HEK293T (cell line): ENCODE data around the gene NBAS.
A peak's percentile ranks its signal among the peaks of the same experiment; 100 is the strongest.

Experiments used
- CTCF ChIA-PET: fragments of 350-600 bp; formaldehyde crosslinking; extraction: SDS; loops from one replicate; lab custom pipeline; 2021; ENCODE audit warnings: antibody characterized with exemption, inconsistent platforms; lab: Yijun Ruan, JAX
- POLR2A ChIA-PET: fragments of 350-600 bp; formaldehyde crosslinking; extraction: SDS; loops from one replicate; lab custom pipeline; 2020; ENCODE audit warnings: antibody characterized with exemption, inconsistent platforms; lab: Yijun Ruan, JAX
- DNase-seq: peaks from one replicate; pipeline ENCODE4 v3.0.0; 2012; ENCODE audit warnings: mixed read lengths; ENCODE audit errors: extremely low spot score
- ARNT ChIP-seq: fragments of 450-650 bp; IDR thresholded peaks from 2 replicates; pipeline ENCODE4 v1.6.1; 2017; ENCODE audit warnings: mild to moderate bottlenecking
- BHLHE40 ChIP-seq: fragments of 450-650 bp; IDR thresholded peaks from 2 replicates; pipeline ENCODE4 v1.6.1; 2016; ENCODE audit warnings: mild to moderate bottlenecking, moderate library complexity, borderline replicate concordance
- CTBP1 ChIP-seq: fragments of 450-650 bp; IDR thresholded peaks from 2 replicates; pipeline ENCODE4 v1.6.1; 2016; ENCODE audit warnings: borderline replicate concordance
- ELF4 ChIP-seq: fragments of 450-650 bp; IDR thresholded peaks from 2 replicates; pipeline ENCODE4 v1.6.1; 2017; ENCODE audit warnings: antibody characterized with exemption
- FOXA1 ChIP-seq: fragments of 450-650 bp; IDR thresholded peaks from 2 replicates; pipeline ENCODE4 v1.6.1; 2016; ENCODE audit warnings: mild to moderate bottlenecking
- FOXK2 ChIP-seq: fragments of 450-650 bp; IDR thresholded peaks from 2 replicates; pipeline ENCODE4 v1.6.1; 2016; ENCODE audit warnings: mild to moderate bottlenecking
- FOXM1 ChIP-seq: fragments of 450-650 bp; IDR thresholded peaks from 2 replicates; pipeline ENCODE4 v1.6.1; 2017; ENCODE audit warnings: mild to moderate bottlenecking, borderline replicate concordance
- HDGF ChIP-seq: fragments of 450-650 bp; IDR thresholded peaks from 2 replicates; pipeline ENCODE4 v1.6.1; 2017; ENCODE audit warnings: antibody characterized with exemption, borderline replicate concordance
- L3MBTL2 ChIP-seq: fragments of 450-650 bp; conservative IDR thresholded peaks from 2 replicates; pipeline ENCODE4 v1.6.1; 2016; ENCODE audit warnings: mild to moderate bottlenecking
- LEF1 ChIP-seq: fragments of 450-650 bp; IDR thresholded peaks from 2 replicates; pipeline ENCODE4 v1.6.1; 2017; ENCODE audit warnings: mild to moderate bottlenecking, borderline replicate concordance
- NFRKB ChIP-seq: fragments of 450-650 bp; IDR thresholded peaks from 2 replicates; pipeline ENCODE4 v1.6.1; 2016; ENCODE audit warnings: mild to moderate bottlenecking, moderate library complexity
- PKNOX1 ChIP-seq: fragments of 450-650 bp; IDR thresholded peaks from 2 replicates; pipeline ENCODE4 v1.6.1; 2016
- SP1 ChIP-seq: fragments of 450-650 bp; IDR thresholded peaks from 2 replicates; pipeline ENCODE4 v1.6.1; 2017
- SUZ12 ChIP-seq: fragments of 450-650 bp; IDR thresholded peaks from 2 replicates; pipeline ENCODE4 v1.6.1; 2016; ENCODE audit warnings: mild to moderate bottlenecking
- TARDBP ChIP-seq: fragments of 450-650 bp; IDR thresholded peaks from 2 replicates; pipeline ENCODE4 v1.6.1; 2016
- ZNF384 ChIP-seq: fragments of 450-650 bp; IDR thresholded peaks from 2 replicates; pipeline ENCODE4 v1.6.1; 2016

The NBAS gene

DNA sequence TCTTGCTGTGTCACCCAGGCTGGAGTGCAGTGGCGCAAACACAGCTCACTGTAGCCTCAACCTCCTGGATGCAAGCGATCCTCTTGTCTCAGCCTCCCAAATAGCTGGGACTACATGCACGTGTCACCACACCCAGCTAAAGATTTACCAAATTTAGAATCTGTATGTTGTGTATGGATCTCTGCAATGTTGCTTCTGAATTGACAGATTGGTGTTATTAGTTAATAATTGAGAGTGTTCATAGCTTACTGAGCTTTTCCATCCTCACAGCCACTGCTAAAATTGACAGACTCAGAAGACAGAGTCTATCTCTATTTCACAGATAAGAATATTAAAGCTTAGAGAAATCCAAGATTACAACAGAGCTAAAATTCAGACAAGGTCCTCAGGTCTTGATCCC, 4.3 kb upstream of the NBAS start:
- TF ChIP-seq PKNOX1 (no peak), LEF1 (no peak), FOXA1 (no peak), FOXM1 (no peak), CTBP1 (no peak), ARNT (no peak), ZNF384 (no peak), SUZ12 (no peak)
- no peak for DNase-seq
- POLR2A ChIA-PET, result no interaction called here
- CTCF ChIA-PET, result no interaction called here

DNA sequence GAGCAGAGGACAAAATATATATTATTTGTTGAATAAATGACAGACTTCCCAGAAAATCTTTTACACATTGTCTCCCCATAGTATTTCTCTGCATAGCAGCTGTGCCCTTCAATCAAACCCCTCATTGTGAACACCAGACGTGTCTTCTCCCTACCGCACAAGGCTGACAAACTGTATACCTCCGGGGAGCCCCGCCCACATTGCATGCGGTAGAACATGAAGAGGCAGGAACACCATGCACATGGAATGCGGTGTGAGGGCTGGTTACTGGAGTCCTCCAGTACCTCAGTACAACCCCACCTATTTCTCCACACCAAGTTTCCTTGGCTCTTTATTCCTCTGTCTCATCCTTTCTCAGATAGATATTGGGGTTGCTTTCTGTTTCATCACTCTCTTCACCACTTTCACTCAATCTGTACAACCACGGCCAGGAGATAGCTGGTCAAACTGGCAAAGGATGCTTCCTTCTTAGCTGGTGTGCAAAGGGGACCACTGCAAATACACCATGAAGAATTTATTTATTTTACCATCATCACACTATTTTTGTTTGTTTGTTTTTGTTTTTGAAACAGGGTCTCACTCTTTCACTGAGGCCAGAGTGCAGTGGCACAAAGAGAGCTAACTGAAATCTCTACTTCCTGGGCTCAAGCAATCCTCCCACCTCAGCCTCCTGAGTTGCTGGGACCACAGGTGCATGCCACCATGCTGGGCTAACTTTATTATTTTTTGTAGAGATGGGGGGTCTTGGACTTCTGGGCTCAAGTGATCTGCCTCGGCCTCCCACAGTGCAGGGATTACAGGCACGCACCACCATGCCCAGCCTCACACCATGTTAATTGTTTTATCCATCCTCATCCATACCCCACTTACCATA, 2.3 kb upstream of the NBAS start:
- ChIA-PET CTCF (no interaction called here), POLR2A (no interaction called here)
- DNase-seq, result no peak
- no peak for TF ChIP-seq SP1
- TF ChIP-seq CTBP1, result no peak
- no peak for TF ChIP-seq HDGF
- no peak for TF ChIP-seq FOXM1
- TF ChIP-seq FOXA1, result no peak

- POLR2A ChIA-PET, result interaction anchor here (0.9 to 1.9 kb wide), 3 partner anchors 9 to 208 kb away, joined by 3 to 11 read pairs (median 3); no protein-coding TSS in a partner anchor
Observed at GRCh38 chr2:15562354-15563031, 1.4 kb upstream of the NBAS start.

GRCh38 chr2:15561574-15562344, 625 bp upstream of the NBAS start:
- DNase-seq, result peak; percentile 51
- TF ChIP-seq ELF4 (no peak), ZNF384 (peak; percentile 93), CTBP1 (no peak), BHLHE40 (no peak), FOXA1 (no peak), PKNOX1 (peak; percentile 65), SP1 (no peak), ARNT (no peak), FOXK2 (no peak), HDGF (no peak), L3MBTL2 (no peak), LEF1 (0 out of 2 replicates have a peak, but pooled peaks have one; percentile 8), FOXM1 (no peak), TARDBP (no peak), NFRKB (peak; percentile 3; the same call in 1 of the 2 replicates), SUZ12 (no peak)
- CTCF ChIA-PET, result interaction anchor here (0.6 to 1.5 kb wide), 4 partner anchors 15 to 153 kb away, joined by 3 to 12 read pairs (median 5); no protein-coding TSS in a partner anchor
- POLR2A ChIA-PET, result interaction anchor here (0.9 to 1.9 kb wide), 5 partner anchors 9 to 207 kb away, joined by 3 to 11 read pairs (median 3); no protein-coding TSS in a partner anchor

More at GRCh38 chr2:15562354-15563031, 1.4 kb upstream of the NBAS start:
- CTCF ChIA-PET, result interaction anchor here (1.3 to 1.5 kb wide), 2 partner anchors 14 to 16 kb away, joined by 4 to 12 read pairs; no protein-coding TSS in a partner anchor
- TF ChIP-seq TARDBP (no peak), PKNOX1 (no peak), NFRKB (no peak), ARNT (no peak), ZNF384 (no peak), LEF1 (no peak), FOXM1 (no peak), ELF4 (no peak), SP1 (no peak), SUZ12 (no peak)
- DNase-seq, result no peak

DNA sequence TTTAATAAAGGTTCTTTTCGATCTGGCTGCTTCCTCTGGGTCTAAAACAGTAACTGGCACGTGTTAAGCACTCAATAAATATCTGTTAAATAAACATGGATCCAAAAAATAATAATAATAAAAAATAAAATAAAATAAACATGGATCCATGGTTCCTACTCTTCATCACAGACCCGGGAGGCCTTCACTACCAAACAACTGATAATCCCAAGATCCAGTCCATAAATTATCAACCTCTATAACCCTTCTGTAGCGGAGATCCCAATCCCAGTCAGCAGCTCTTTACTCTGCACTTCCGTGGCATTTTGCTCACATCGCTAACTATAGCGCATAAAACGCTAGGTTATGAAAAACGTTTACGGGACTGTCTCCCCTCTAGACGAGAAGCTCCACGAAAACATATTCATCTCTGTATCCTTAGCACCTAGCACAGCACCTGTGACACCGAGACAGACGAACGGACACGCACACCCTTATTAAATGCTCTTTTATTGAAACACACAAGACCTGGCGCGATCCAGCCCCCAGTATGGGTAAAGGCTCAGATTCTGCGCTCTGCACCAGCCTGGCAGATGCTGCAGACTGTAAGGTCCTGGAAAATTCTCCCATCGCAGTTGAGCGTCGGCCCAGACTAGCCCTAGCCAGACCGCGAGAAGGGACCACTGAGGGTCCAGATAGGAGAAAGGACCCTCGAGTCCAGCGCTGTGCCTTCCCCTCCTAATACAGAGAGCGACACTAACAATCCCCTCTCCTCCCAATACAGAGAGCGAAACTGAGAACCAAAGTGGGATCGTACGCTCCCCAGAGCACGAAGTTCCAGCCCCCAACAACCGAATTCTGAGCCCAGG, 770 bp downstream of the NBAS start:
- POLR2A ChIA-PET, result interaction anchor here (0.6 to 1.9 kb wide), 3 partner anchors 11 to 63 kb away, joined by 3 to 11 read pairs (median 5); no protein-coding TSS in a partner anchor
- TF ChIP-seq FOXA1 (no peak), L3MBTL2 (no peak), PKNOX1 (no peak), SP1 (no peak), ELF4 (no peak), FOXM1 (no peak), ARNT (no peak), NFRKB (no peak), ZNF384 (no peak), CTBP1 (no peak), LEF1 (no peak), FOXK2 (no peak), HDGF (no peak), SUZ12 (no peak), BHLHE40 (no peak), TARDBP (no peak)
- DNase-seq, result peak; percentile 59
- CTCF ChIA-PET, result no interaction called here
